H1 (cell line): ENCODE results near the gene LRRC56. TPM values are rescaled to one million over a fixed set of nuclear protein-coding genes. Genes with fewer than 3 reads are reported as not detected.

Experiments
- CBX8 ChIP-seq: fragments of 300-800, 300-1000 bp; sonication (generic); IDR thresholded peaks from 2 replicates; pipeline ENCODE4 v1.7.1; 2016; ENCODE audit warnings: low read depth, low read length, borderline replicate concordance
- CHD7 ChIP-seq: fragments of 300-600 bp; sonication (generic); IDR thresholded peaks from 2 replicates; pipeline ENCODE4 v1.7.1; 2012; ENCODE audit warnings: low read length, moderate library complexity, mild to moderate bottlenecking, inconsistent platforms; ENCODE audit not compliant: insufficient replicate concordance
- CREB1 ChIP-seq: IDR thresholded peaks from 2 replicates; pipeline ENCODE4 v1.6.1; 2012; ENCODE audit warnings: inconsistent platforms
- EGR1 ChIP-seq: IDR thresholded peaks from 2 replicates; pipeline ENCODE4 v1.6.1; 2011; ENCODE audit warnings: low read depth, low read length, borderline replicate concordance
- EZH2 ChIP-seq: fragments of 200-600 bp; sonication (generic); IDR thresholded peaks from 2 replicates; pipeline ENCODE4 v1.7.1; 2012; ENCODE audit warnings: low read depth, mild to moderate bottlenecking, moderate library complexity, low read length, inconsistent platforms; ENCODE audit not compliant: severe bottlenecking
- JUN ChIP-seq: IDR thresholded peaks from 2 replicates; pipeline ENCODE4 v1.6.1; 2011; ENCODE audit warnings: low read depth, mild to moderate bottlenecking, improper control_type of control experiment, low read length
- MAX ChIP-seq: IDR thresholded peaks from 2 replicates; pipeline ENCODE4 v1.6.1; 2012; ENCODE audit warnings: inconsistent platforms
- NANOG ChIP-seq: IDR thresholded peaks from 2 replicates; pipeline ENCODE4 v1.6.1; 2011; ENCODE audit warnings: low read length, low read depth, mild to moderate bottlenecking, inconsistent platforms; ENCODE audit not compliant: insufficient read depth, poor library complexity, severe bottlenecking
- SAP30 ChIP-seq: fragments of 300-600 bp; sonication (generic); IDR thresholded peaks from 2 replicates; pipeline ENCODE4 v1.7.1; 2012; ENCODE audit warnings: low read length, moderate library complexity, mild to moderate bottlenecking, inconsistent platforms; ENCODE audit not compliant: insufficient read depth, insufficient replicate concordance
- TEAD4 ChIP-seq: IDR thresholded peaks from 2 replicates; pipeline ENCODE4 v1.6.1; 2012; ENCODE audit warnings: low read depth, low read length, inconsistent platforms, mixed read lengths
- polyA plus RNA-seq, 7 experiments: library from polyadenylated mRNA; depleted of rRNA in 3 of 7; stranded (reverse) in 5 of 7; unstranded in 2 of 7; fragments of >200 nt in 5 of 7; fragments of 200-250 nt in 2 of 7; gene quantifications; 1 replicate in 5 of 7; 2 replicates in 1 of 7; 4 replicates in 1 of 7; pipeline versions ENCODE4 v1.2.1 to v1.2.3, GENCODE V29; 2011 to 2013; ENCODE audit warnings: missing spikeins in 2 of 7, mixed read lengths in 2 of 7
- total RNA-seq: library from RNA; stranded (reverse); fragmentation: NEBNext Ultra II Directional; extraction: Animal tissue kit (Norgen Biotek cat#: 25700); gene quantifications from 2 replicates; pipeline ENCODE4 v1.2.1, GENCODE V29; 2021

The LRRC56 gene
- total and polyA plus RNA-seq, 2 of the 8 experiments (the other 6 are each of a cell fraction or from before 2014, with no cell fraction given): 0.94 to 1.9 TPM

GRCh38 chr11:557328-558132 is 20.2 kb downstream of the LRRC56 start (continued):
- TF ChIP-seq CHD7 (no peak), NANOG (no peak), JUN (no peak), MAX (no peak), CBX8 (no peak), EGR1 (no peak), TEAD4 (no peak), EZH2 (no peak), CREB1 (no peak), SAP30 (no peak)
